ENCODE data around the gene PKDCC.

GRCh38 chr2:42071791-42072190, 24.0 kb downstream of the PKDCC start:
- TF ChIP-seq CTCF (IDR thresholded peaks at IDR 0.05) (no peak), EZH2 (IDR thresholded peaks at IDR 0.05; ENCODE audit: borderline replicate concordance, insufficient read depth, low read depth, low read length, poor library complexity, severe bottlenecking) (no peak)
